Thyroid gland (tissue), 4 donors: Measurements from ENCODE around the gene PTH1R.

Experiments
- CTCF ChIP-seq, 6 experiments: fragments of 200-600 bp in 3 of 6; fragments of 450-650 bp in 3 of 6; sonication (generic) in 3 of 6; IDR thresholded peaks; one replicate each; pipeline ENCODE4 v1.5.1; 2016 to 2019; ENCODE audit warnings: antibody characterized with exemption in 6 of 6, mild to moderate bottlenecking in 2 of 6, inconsistent platforms in 1 of 6, moderate library complexity in 1 of 6
- POLR2A ChIP-seq, 2 donors: fragments of 450-650 bp; IDR thresholded peaks; one replicate each; pipeline ENCODE4 v1.6.1; 2017; ENCODE audit warnings: antibody characterized with exemption in 2 of 2, mild to moderate bottlenecking in 2 of 2, moderate library complexity in 1 of 2

GRCh38 chr3:46916799-46917198 is 39.3 kb downstream of the PTH1R start:
- no peak for TF ChIP-seq CTCF (IDR thresholded peaks at IDR 0.05)
- no peak for TF ChIP-seq POLR2A (IDR thresholded peaks at IDR 0.05)
